ENCODE results near the gene FHIT.

Gene FHIT

GRCh38 chr3:60622349-60622748 is 628.9 kb downstream of the FHIT start:
- DNase-seq (ENCODE audit: low read depth), result no peak

DNA sequence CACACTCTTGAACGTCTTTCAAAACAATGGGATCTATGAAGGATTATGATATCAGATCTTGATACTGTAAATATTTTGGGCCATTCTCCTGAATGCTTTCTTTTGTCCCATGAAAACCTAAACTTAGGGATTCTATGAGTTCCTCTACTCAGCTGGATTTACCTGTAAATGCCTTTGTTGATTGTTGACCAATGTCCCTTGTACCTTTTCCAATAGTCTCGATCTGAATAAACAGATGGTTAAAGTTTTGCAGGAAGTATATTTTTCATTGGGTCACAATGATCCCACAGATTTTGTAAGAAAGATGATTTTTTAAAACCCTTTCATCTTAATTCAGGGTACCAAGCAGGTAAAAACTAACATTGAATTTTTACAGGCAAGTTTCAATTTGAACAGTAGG is 634.1 kb downstream of the FHIT start:
- no peak for DNase-seq (ENCODE audit: low read depth)

GRCh38 chr3:60613769-60614303 is 637.4 kb downstream of the FHIT start:
- no peak for DNase-seq (ENCODE audit: low read depth)

- no peak for DNase-seq (ENCODE audit: low read depth)
Measured at GRCh38 chr3:60610441-60611112, 640.7 kb downstream of the FHIT start.

- no peak for DNase-seq (ENCODE audit: low read depth)
Measured at GRCh38 chr3:60609446-60609845, 641.8 kb downstream of the FHIT start.

DNA sequence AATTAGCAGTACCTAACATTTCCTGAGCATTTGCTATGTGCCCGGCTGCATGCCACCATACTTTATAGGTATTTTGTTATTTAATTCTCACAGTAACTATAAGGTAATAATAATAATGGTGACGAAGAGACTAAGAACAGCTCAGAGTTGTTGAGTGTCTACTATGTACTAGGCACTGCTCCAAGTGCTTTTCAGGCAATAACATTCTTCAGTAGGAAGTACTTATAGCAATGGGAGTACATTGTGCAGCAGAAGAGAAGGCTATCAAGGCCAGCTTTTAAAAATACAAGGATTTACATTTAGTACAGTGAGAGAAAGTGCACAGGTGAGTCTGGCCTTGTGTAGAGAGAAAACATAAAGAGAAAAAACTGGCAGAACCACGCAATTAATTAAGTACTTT is 647.4 kb downstream of the FHIT start:
- no peak for DNase-seq (ENCODE audit: low read depth)

DNA sequence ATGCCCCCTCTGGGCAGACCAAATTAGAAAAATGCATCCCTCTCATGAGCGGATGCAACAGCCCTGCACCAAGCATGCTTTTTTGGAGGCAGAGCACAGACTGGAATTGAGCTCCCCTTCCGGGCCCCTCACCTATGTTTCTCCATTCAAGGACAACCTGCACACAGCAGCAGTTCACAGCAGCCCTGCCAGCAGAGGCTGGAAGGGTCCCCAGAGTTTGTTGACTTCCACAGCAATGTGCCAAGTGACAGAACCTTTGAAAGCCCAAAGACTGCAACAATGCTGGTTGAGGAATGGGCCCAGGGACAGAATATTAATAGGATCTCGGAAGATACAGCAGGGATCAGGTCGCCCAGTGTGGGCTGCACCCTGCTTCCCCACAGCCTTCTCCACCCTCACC is 650.4 kb downstream of the FHIT start:
- DNase-seq (ENCODE audit: low read depth), result no peak

GRCh38 chr3:60599586-60599985 is 651.7 kb downstream of the FHIT start:
- DNase-seq (ENCODE audit: low read depth), result no peak

- DNase-seq (ENCODE audit: low read depth), result no peak
Measured at GRCh38 chr3:60598671-60599070, 652.6 kb downstream of the FHIT start.

- no peak for DNase-seq (ENCODE audit: low read depth)
Measured at GRCh38 chr3:60594025-60594424, 657.2 kb downstream of the FHIT start.

- DNase-seq (ENCODE audit: low read depth), result no peak
Measured at GRCh38 chr3:60591267-60591666, 660.0 kb downstream of the FHIT start.

GRCh38 chr3:60588806-60589205 is 662.4 kb downstream of the FHIT start:
- peak; percentile 57 for DNase-seq (ENCODE audit: low read depth)

GRCh38 chr3:60585918-60586317 is 665.3 kb downstream of the FHIT start:
- DNase-seq (ENCODE audit: low read depth), result no peak

GRCh38 chr3:60584250-60584649 is 667.0 kb downstream of the FHIT start:
- DNase-seq (ENCODE audit: low read depth), result peak; percentile 23

- DNase-seq (ENCODE audit: low read depth), result no peak
Measured at GRCh38 chr3:60582288-60582687, 669.0 kb downstream of the FHIT start.

DNA sequence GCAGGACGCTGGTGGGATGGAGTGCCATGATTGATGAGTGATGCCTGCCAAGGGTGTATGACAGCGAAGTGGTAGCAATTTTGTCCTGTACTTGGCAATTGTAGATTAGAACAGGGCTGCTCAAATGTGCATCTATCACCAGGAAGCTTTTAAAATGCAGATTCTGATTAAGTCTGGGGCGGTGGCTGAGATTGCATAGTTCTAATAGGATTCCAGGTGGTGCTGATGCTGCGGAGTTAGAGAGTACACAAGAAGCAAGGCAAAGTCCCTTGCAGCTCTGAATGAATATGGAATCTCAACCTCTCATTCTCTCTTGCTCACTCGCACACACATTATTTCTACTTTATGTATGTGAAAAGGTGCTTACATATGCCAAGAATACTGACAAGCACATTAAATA is 670.4 kb downstream of the FHIT start:
- DNase-seq (ENCODE audit: low read depth), result no peak

DNA sequence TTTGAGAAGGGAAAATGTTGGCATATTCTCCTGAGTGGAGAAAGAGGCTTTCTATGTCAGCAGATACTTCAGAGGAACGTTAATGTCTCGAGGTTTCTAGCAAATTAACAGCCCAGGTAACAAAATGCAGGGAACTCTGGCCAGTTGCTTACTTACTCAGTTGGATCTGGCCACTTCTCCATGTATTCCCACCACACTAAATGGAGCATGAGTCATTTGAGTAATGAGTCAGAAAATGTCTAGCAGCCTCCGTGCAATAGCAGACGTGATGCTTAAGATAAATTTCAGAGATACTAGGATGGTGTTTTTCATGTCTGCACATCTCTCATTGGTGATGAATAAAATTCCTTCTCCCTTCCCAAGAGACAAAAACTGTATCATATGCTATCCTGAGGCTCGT is 671.5 kb downstream of the FHIT start:
- DNase-seq (ENCODE audit: low read depth), result peak; percentile 46

DNA sequence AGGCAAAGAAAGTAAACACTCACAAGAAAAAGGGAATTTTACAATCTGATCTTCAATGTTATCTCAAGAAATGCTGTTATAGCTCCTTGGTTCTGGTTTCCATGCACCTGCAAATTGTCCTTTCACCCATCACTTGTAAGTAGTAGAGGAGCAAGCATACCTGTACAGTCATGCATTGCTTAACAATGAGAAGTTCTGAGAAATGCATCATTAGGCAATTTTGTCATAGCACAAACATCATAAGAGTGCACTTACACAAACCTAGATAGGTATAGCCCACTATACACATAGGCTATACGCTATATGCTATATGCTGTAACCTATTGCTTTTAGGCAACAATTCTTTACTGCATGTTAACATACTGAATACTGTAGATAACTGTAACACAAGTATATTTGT is 672.3 kb downstream of the FHIT start:
- no peak for DNase-seq (ENCODE audit: low read depth)

DNA sequence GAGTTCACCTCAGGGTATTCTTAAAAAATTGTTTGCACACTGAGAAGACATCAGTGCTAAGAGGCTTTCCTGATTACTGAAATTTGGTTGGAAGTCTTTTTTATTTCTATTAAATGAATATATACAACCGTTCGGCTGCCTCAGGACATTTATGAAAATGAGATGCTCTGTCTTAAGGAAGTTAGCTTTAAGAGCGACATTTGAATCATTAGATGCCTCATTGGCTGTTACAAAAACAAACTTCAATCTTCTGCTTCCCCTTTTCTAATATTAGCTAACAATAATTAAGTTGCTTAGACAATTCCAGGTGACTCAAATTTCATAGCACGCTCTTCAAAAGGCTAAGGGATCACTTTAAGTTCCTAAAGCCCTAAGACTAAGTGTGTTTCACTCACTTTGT is 673.7 kb downstream of the FHIT start:
- no peak for DNase-seq (ENCODE audit: low read depth)

- no peak for DNase-seq (ENCODE audit: low read depth)
Measured at GRCh38 chr3:60575718-60576272, 675.5 kb downstream of the FHIT start.

- no peak for DNase-seq (ENCODE audit: low read depth)
Measured at GRCh38 chr3:60574046-60574769, 677.0 kb downstream of the FHIT start.

DNA sequence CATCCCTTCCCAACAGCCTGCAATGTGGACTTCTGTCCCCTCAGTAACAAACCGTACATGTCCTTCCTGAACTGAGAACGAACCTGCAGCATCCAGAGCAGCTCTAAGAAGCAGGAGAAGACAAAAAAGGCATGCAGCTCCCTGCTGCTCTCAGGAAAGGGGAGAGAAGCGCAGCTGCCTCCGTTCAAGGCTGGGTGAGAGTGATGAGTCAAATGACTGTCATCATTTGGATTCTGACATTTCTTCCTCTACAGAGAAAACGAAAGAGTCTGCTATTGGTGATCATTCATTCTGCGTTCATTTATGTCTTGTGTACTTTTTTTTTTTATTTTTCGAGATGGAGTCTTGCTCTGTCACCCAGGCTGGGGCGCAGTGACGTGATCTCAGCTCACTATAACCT is 677.8 kb downstream of the FHIT start:
- DNase-seq (ENCODE audit: low read depth), result peak; percentile 32

DNA sequence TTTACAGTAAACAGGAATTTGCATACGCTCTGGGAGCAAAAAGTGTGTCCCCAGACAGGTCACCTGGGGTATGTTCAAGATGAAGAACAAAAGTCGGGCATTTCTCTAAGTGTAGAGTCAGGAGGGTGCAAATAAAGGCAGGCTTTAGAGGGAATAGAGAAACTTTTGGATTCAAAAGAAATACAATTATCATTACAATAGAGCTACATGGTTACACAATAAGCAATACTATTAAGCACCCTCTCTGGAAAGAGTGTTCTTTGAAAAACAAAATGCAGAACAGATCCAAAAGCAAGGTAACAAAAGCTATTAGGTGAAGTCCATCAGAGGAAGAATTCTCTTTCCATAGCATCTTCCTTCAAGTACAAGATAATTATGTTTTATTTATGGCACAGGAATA is 679.7 kb downstream of the FHIT start:
- DNase-seq (ENCODE audit: low read depth), result no peak

All from ELR (cell line).